Neural cell (in vitro differentiated cells): ENCODE measurements around the gene PIEZO1. TPM values are rescaled to one million over a fixed set of nuclear protein-coding genes. Genes with fewer than 3 reads are reported as not detected.

Experiments
- H2AFZ ChIP-seq: fragments of 200-600, 300-800 bp; sonication (generic), shearing (Covaris generic); 2 replicates; pipeline ENCODE4 v1.6.0; 2014; ENCODE audit warnings: low read depth, mild to moderate bottlenecking, antibody characterized with exemption, low read length, moderate library complexity
- H3F3A ChIP-seq: fragments of 200-600 bp; shearing (Covaris generic); 2 replicates; pipeline ENCODE4 v1.6.1; 2016; ENCODE audit warnings: mild to moderate bottlenecking, moderate library complexity, mixed read lengths, antibody characterized with exemption, low read length; ENCODE audit not compliant: insufficient read depth, poor library complexity, severe bottlenecking
- H3K27ac ChIP-seq: fragments of 200-600, 300-800 bp; sonication (generic), shearing (Covaris generic); 2 replicates; pipeline ENCODE4 v1.5.1; 2014; ENCODE audit warnings: mild to moderate bottlenecking, low read length, moderate library complexity
- H3K27me3 ChIP-seq: fragments of 300-800, 200-600 bp; sonication (generic), shearing (Covaris generic); 2 replicates; pipeline ENCODE4 v1.6.0; 2014; ENCODE audit warnings: mild to moderate bottlenecking, low read depth, low read length, moderate library complexity; ENCODE audit not compliant: insufficient read depth
- H3K36me3 ChIP-seq: fragments of 300-800, 200-600 bp; sonication (generic), shearing (Covaris generic); 2 replicates; pipeline ENCODE4 v1.5.1; 2014; ENCODE audit warnings: mild to moderate bottlenecking, antibody characterized with exemption, low read length, moderate library complexity; ENCODE audit not compliant: insufficient read depth
- H3K4me2 ChIP-seq: fragments of 300-800, 200-600 bp; sonication (generic), shearing (Covaris generic); 2 replicates; pipeline ENCODE4 v1.6.0; 2014; ENCODE audit warnings: mild to moderate bottlenecking, low read length
- H3K4me3 ChIP-seq: fragments of 300-800, 200-600 bp; sonication (generic), shearing (Covaris generic); 2 replicates; pipeline ENCODE4 v1.5.1; 2014; ENCODE audit warnings: mild to moderate bottlenecking, low read length, moderate library complexity
- H3K79me2 ChIP-seq: fragments of 200-600 bp; shearing (Covaris generic); replicated peaks from 2 replicates; pipeline ENCODE4 v1.6.0; 2014; ENCODE audit warnings: mild to moderate bottlenecking, low read length, moderate library complexity; ENCODE audit not compliant: insufficient read depth
- H3K9ac ChIP-seq: fragments of 300-800, 200-600 bp; sonication (generic), shearing (Covaris generic); 2 replicates; pipeline ENCODE4 v1.6.1; 2016; ENCODE audit warnings: mild to moderate bottlenecking, low read length, mixed read lengths
- H3K9me2 ChIP-seq: fragments of 200-600 bp; shearing (Covaris generic); 2 replicates; pipeline ENCODE4 v1.6.1; 2016; ENCODE audit warnings: mild to moderate bottlenecking, low read length, mixed read lengths; ENCODE audit not compliant: insufficient read depth
- H3K9me3 ChIP-seq: fragments of 200-600, 300-800 bp; sonication (generic), shearing (Covaris generic); 2 replicates; pipeline ENCODE4 v1.6.1; 2016; ENCODE audit warnings: mild to moderate bottlenecking, mixed run types, low read length, moderate library complexity, mixed read lengths
- H4K20me1 ChIP-seq: fragments of 200-600 bp; shearing (Covaris generic); 2 replicates; pipeline ENCODE4 v1.6.1; 2016; ENCODE audit warnings: mild to moderate bottlenecking, mixed run types; ENCODE audit not compliant: insufficient read depth
- EP300 ChIP-seq: fragments of 450-650 bp; conservative IDR thresholded peaks from 2 replicates; pipeline ENCODE4 v1.6.1; 2014; ENCODE audit warnings: antibody characterized with exemption, mild to moderate bottlenecking, moderate library complexity; ENCODE audit not compliant: poor library complexity, severe bottlenecking
- EZH2 ChIP-seq: fragments of 200-600, 300-800 bp; shearing (Covaris generic), sonication (generic); IDR thresholded peaks from 2 replicates; pipeline ENCODE4 v1.6.1; 2014; ENCODE audit warnings: antibody characterized with exemption, low read length, borderline replicate concordance, mild to moderate bottlenecking; ENCODE audit not compliant: insufficient read depth, poor library complexity, severe bottlenecking
- MXI1 ChIP-seq: fragments of 450-650 bp; conservative IDR thresholded peaks from 2 replicates; pipeline ENCODE4 v1.6.1; 2014; ENCODE audit warnings: antibody characterized with exemption, mild to moderate bottlenecking; ENCODE audit not compliant: poor library complexity, severe bottlenecking
- POLR2AphosphoS5 ChIP-seq: IDR thresholded peaks from 2 replicates; pipeline ENCODE4 v1.6.1; 2012
- RAD21 ChIP-seq: fragments of 450-650 bp; conservative IDR thresholded peaks from 2 replicates; pipeline ENCODE4 v1.6.1; 2014; ENCODE audit warnings: antibody characterized with exemption, mild to moderate bottlenecking, moderate library complexity
- SMC3 ChIP-seq: fragments of 450-650 bp; conservative IDR thresholded peaks from 2 replicates; pipeline ENCODE4 v1.6.1; 2014; ENCODE audit warnings: antibody characterized with exemption, mild to moderate bottlenecking, moderate library complexity; ENCODE audit not compliant: poor library complexity
- TAF1 ChIP-seq: IDR thresholded peaks from 2 replicates; pipeline ENCODE4 v1.6.1; 2012; ENCODE audit warnings: low read depth
- polyA plus RNA-seq: library from polyadenylated mRNA; depleted of rRNA; stranded (reverse); fragments of >200 nt; gene quantifications from 2 replicates; pipeline ENCODE4 v1.2.3, GENCODE V29; 2014
- TF ChIP-seq, protein P1 (sequence below): IDR thresholded peaks from 2 replicates; pipeline ENCODE4 v1.6.1; 2012; ENCODE audit warnings: borderline replicate concordance
- TF ChIP-seq, protein P2 (sequence below): fragments of 450-650 bp; IDR thresholded peaks from 2 replicates; pipeline ENCODE4 v1.5.1; 2014; ENCODE audit warnings: antibody characterized with exemption, mild to moderate bottlenecking, moderate library complexity; ENCODE audit not compliant: poor library complexity, severe bottlenecking

Gene PIEZO1
- polyA plus RNA-seq, 1 donor from 2014 or later = not detected

DNA sequence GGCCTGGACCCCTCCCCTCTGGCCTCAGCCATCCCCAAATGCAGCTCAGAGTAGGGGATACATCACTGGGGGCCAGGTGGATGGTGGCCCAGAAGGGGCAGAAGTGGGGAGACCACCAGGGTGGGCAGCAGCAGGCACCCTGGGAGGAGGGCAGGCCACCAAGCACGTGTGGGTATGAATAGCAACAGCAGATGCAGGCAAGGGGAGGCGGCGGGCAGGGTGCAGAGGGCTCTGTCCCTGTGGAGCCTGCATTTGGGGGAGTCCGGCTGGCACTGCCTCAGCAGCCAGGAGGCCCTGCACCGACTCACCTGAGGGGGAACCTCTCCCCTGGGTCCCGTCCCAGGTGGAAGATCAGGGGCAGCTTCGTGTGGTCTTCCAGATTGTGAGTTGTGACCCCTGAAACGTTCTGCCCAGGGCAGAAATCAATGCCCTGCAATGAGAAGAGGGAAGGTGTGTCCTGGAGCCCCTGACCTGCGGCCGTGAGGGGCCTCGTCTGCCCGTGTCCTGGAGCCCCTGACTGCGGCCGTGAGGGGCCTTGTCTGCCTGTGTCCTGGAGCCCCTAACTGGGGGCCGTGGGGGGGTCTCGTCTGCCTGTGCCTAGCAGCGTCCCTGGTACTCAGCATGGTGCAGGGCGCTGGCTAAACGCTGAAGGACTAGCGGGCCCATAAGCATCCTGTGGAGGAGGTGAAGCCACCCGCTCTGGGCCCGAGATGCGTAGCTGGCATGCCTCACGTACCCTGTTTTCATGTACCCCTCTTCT is 37.4 kb upstream of the PIEZO1 start:
- Histone ChIP-seq H3F3A (no peaks in the 10 kb centered on the region), H3K4me3 (no peak overlapping the region), H2AFZ (no peak overlapping the region), H4K20me1 (no peaks in the 10 kb centered on the region), H3K9me3 (no peaks in the 10 kb centered on the region), H3K27ac (no peak overlapping the region), H3K79me2 (no peaks in the 10 kb centered on the region), H3K36me3 (no peaks in the 10 kb centered on the region), H3K9me2 (no peaks in the 10 kb centered on the region), H3K9ac (no peak overlapping the region), H3K27me3 (no peaks in the 10 kb centered on the region), H3K4me2 (no peak overlapping the region)
- TF ChIP-seq SMC3 = no peak
- TF ChIP-seq, protein P1, sequence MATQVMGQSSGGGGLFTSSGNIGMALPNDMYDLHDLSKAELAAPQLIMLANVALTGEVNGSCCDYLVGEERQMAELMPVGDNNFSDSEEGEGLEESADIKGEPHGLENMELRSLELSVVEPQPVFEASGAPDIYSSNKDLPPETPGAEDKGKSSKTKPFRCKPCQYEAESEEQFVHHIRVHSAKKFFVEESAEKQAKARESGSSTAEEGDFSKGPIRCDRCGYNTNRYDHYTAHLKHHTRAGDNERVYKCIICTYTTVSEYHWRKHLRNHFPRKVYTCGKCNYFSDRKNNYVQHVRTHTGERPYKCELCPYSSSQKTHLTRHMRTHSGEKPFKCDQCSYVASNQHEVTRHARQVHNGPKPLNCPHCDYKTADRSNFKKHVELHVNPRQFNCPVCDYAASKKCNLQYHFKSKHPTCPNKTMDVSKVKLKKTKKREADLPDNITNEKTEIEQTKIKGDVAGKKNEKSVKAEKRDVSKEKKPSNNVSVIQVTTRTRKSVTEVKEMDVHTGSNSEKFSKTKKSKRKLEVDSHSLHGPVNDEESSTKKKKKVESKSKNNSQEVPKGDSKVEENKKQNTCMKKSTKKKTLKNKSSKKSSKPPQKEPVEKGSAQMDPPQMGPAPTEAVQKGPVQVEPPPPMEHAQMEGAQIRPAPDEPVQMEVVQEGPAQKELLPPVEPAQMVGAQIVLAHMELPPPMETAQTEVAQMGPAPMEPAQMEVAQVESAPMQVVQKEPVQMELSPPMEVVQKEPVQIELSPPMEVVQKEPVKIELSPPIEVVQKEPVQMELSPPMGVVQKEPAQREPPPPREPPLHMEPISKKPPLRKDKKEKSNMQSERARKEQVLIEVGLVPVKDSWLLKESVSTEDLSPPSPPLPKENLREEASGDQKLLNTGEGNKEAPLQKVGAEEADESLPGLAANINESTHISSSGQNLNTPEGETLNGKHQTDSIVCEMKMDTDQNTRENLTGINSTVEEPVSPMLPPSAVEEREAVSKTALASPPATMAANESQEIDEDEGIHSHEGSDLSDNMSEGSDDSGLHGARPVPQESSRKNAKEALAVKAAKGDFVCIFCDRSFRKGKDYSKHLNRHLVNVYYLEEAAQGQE = no peak
- TF ChIP-seq EP300 = no peak
- TF ChIP-seq, protein P2, sequence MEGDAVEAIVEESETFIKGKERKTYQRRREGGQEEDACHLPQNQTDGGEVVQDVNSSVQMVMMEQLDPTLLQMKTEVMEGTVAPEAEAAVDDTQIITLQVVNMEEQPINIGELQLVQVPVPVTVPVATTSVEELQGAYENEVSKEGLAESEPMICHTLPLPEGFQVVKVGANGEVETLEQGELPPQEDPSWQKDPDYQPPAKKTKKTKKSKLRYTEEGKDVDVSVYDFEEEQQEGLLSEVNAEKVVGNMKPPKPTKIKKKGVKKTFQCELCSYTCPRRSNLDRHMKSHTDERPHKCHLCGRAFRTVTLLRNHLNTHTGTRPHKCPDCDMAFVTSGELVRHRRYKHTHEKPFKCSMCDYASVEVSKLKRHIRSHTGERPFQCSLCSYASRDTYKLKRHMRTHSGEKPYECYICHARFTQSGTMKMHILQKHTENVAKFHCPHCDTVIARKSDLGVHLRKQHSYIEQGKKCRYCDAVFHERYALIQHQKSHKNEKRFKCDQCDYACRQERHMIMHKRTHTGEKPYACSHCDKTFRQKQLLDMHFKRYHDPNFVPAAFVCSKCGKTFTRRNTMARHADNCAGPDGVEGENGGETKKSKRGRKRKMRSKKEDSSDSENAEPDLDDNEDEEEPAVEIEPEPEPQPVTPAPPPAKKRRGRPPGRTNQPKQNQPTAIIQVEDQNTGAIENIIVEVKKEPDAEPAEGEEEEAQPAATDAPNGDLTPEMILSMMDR = no peak
- no peak for TF ChIP-seq EZH2
- no peak for TF ChIP-seq TAF1
- no peak for TF ChIP-seq POLR2AphosphoS5
- TF ChIP-seq RAD21 = no peak
- no peak for TF ChIP-seq MXI1

DNA sequence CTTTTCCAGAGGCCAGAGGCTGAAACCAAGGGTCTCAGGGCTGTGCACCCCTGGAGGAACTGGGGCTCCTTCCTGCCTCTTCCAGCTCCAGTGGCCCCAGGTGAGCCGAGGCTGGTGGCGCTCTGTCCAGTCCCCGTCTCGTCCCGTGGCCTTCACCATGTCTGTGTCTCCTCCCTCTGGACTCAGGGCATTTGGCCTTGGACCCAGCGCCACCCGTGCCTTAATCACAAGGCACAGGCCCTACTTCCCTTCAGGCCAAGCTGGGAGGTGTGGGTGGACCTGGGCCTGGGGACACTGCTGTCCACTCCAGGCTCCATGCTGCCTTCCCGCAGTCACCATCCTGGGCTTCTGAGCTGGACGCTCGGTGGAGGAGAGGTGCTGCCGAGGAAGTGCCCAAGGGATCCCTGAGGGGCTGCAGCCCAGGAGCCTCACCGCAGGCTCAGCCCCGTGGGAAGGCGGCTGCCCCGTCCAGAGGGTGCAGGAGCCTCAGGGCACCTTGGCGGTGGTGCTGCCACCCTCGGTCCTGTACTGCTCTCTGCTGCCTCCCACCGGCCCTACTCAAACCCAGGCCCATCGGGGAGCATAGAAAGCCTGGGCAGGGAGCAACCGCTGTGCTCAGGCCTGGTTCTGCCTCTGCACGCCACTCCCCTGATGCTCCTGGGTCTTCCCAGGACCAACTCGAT is 36.3 kb upstream of the PIEZO1 start:
- Histone ChIP-seq H3K79me2 (no peaks in the 10 kb centered on the region), H3K36me3 (no peaks in the 10 kb centered on the region)

More for the DNA sequence above, 36.3 kb upstream of the PIEZO1 start:
- Histone ChIP-seq H4K20me1 (no peaks in the 10 kb centered on the region), H3K9ac (no peak overlapping the region), H3K4me3 (no peak overlapping the region), H3K9me2 (no peaks in the 10 kb centered on the region), H3K4me2 (no peak overlapping the region), H3K27ac (no peak overlapping the region), H3K27me3 (no peaks in the 10 kb centered on the region), H3K9me3 (no peaks in the 10 kb centered on the region), H2AFZ (no peak overlapping the region), H3F3A (no peaks in the 10 kb centered on the region)
- no peak for TF ChIP-seq TAF1
- TF ChIP-seq SMC3 = no peak
- TF ChIP-seq MXI1 = no peak
- TF ChIP-seq EZH2 = no peak
- TF ChIP-seq EP300 = no peak
- TF ChIP-seq, protein P2 = no peak
- TF ChIP-seq POLR2AphosphoS5 = no peak
- TF ChIP-seq RAD21 = no peak
- TF ChIP-seq, protein P1 = no peak
